Endodermal cell (in vitro differentiated cells): ENCODE data around the gene MRPL12. TPM values are rescaled to one million over a fixed set of nuclear protein-coding genes. Genes with fewer than 3 reads are reported as not detected.

Experiments
- DNase-seq: peaks from one replicate; pipeline ENCODE4 v3.0.0-alpha.2; 2017
- H3K27ac ChIP-seq: 2 replicates; pipeline ENCODE4 v1.5.1; 2013; ENCODE audit warnings: mild to moderate bottlenecking, low read depth, low read length, moderate library complexity
- H3K27me3 ChIP-seq: 2 replicates; pipeline ENCODE4 v1.6.1; 2013; ENCODE audit warnings: mild to moderate bottlenecking, low read length, moderate library complexity; ENCODE audit not compliant: insufficient read depth, control insufficient read depth, poor library complexity, severe bottlenecking
- H3K36me3 ChIP-seq: 2 replicates; pipeline ENCODE4 v1.7.0; 2013; ENCODE audit warnings: mild to moderate bottlenecking, low read length, moderate library complexity; ENCODE audit not compliant: control insufficient read depth, insufficient read depth
- H3K4me1 ChIP-seq: one replicate; pipeline ENCODE4 v1.7.0; 2013; ENCODE audit warnings: low read length; ENCODE audit not compliant: control insufficient read depth, insufficient read depth
- H3K4me3 ChIP-seq: 2 replicates; pipeline ENCODE4 v1.5.1; 2013; ENCODE audit warnings: mild to moderate bottlenecking, low read length, moderate library complexity
- H3K9ac ChIP-seq: 2 replicates; pipeline ENCODE4 v1.6.1; 2013; ENCODE audit warnings: mild to moderate bottlenecking, low read length, moderate library complexity; ENCODE audit not compliant: poor library complexity, severe bottlenecking; ENCODE audit errors: extremely low read depth
- H3K9me3 ChIP-seq: 2 replicates; pipeline ENCODE4 v1.6.1; 2013; ENCODE audit warnings: mild to moderate bottlenecking, low read length, moderate library complexity; ENCODE audit not compliant: control insufficient read depth
- H3K27ac Mint-ChIP-seq: 2 replicates; pipeline ENCODE4 v1.8.0; 2020; ENCODE audit warnings: mixed read lengths
- H3K27me3 Mint-ChIP-seq: 2 replicates; pipeline ENCODE4 v1.8.0; 2021; ENCODE audit warnings: mild to moderate bottlenecking, mixed read lengths; ENCODE audit not compliant: insufficient read depth
- H3K36me3 Mint-ChIP-seq: 2 replicates; pipeline ENCODE4 v1.8.0; 2020; ENCODE audit warnings: low read depth, mixed read lengths
- H3K4me1 Mint-ChIP-seq: 2 replicates; pipeline ENCODE4 v1.8.0; 2020; ENCODE audit warnings: mixed read lengths
- H3K4me3 Mint-ChIP-seq: 2 replicates; pipeline ENCODE4 v1.8.0; 2020; ENCODE audit warnings: mild to moderate bottlenecking, moderate library complexity, mixed read lengths
- H3K9me3 Mint-ChIP-seq: 2 replicates; pipeline ENCODE4 v1.8.0; 2020; ENCODE audit warnings: mild to moderate bottlenecking, mixed read lengths
- WGBS, 2 experiments: methylation state at CpG; one replicate each; pipeline versions ENCODE4 v1.1.5 to v1.1.7; 2013; ENCODE audit warnings: missing lambda C conversion rate in 2 of 2, mixed read lengths in 1 of 2; ENCODE audit not compliant: insufficient coverage in 1 of 2, insufficient read length in 1 of 2; 5-methylcytosine and 5-hydroxymethylcytosine counted together
- total RNA-seq, 2 donors: library from RNA; stranded (reverse); fragmentation: NEBNext Ultra II Directional in 1 of 2; extraction: Animal tissue kit (Norgen Biotek cat#: 25700) in 1 of 2; gene quantifications; 2 replicates in 1 of 2; 3 replicates in 1 of 2; pipeline ENCODE4 v1.2.1, GENCODE V29; 2021
- TF ChIP-seq, protein P1 (sequence below): fragments of 200-600 bp; sonication (generic); conservative IDR thresholded peaks from 2 replicates; pipeline ENCODE4 v1.5.0; 2021; ENCODE audit warnings: antibody characterized with exemption, mild to moderate bottlenecking

The MRPL12 gene
- total RNA-seq, 2 donors from 2014 or later, result 99.4 to 105 TPM

DNA sequence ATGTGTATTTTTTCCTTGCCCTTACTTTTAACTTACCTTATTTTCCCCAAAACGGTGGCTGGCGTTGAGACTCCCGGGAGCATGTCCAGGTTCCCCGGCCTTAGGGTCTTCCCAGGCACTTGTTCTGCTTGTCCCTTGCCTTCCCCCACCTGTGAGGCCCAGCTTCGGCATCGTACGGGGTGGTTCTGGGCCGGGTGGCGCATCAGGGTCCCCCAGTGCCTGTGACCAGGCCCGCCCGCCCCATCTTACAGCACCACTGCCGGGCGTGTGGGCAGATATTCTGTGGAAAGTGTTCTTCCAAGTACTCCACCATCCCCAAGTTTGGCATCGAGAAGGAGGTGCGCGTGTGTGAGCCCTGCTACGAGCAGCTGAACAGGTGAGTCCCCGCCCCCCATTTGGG is 12.0 kb upstream of the MRPL12 start:
- Mint-ChIP-seq H3K4me1 (no peaks in the 10 kb centered on the region), H3K27me3 (no peaks in the 10 kb centered on the region), H3K4me3 (no peak overlapping the region), H3K27ac (no peak overlapping the region), H3K36me3 (peaks cover 48% of the 10 kb centered on the region), H3K9me3 (no peaks in the 10 kb centered on the region)
- H3K36me3 ChIP-seq, result peaks cover 63% of the 10 kb centered on the region
- no peak overlapping the region for H3K4me3 ChIP-seq
- DNase-seq, result no peak
- H3K9ac ChIP-seq, result no peak overlapping the region
- no peak overlapping the region for H3K27ac ChIP-seq
- no peaks in the 10 kb centered on the region for H3K9me3 ChIP-seq
- H3K27me3 ChIP-seq, result no peaks in the 10 kb centered on the region
- H3K4me1 ChIP-seq, result no peaks in the 10 kb centered on the region
- WGBS, 2 experiments, result 95% methylated on average over 18 of the region's 18 CpGs
- TF ChIP-seq, protein P1, sequence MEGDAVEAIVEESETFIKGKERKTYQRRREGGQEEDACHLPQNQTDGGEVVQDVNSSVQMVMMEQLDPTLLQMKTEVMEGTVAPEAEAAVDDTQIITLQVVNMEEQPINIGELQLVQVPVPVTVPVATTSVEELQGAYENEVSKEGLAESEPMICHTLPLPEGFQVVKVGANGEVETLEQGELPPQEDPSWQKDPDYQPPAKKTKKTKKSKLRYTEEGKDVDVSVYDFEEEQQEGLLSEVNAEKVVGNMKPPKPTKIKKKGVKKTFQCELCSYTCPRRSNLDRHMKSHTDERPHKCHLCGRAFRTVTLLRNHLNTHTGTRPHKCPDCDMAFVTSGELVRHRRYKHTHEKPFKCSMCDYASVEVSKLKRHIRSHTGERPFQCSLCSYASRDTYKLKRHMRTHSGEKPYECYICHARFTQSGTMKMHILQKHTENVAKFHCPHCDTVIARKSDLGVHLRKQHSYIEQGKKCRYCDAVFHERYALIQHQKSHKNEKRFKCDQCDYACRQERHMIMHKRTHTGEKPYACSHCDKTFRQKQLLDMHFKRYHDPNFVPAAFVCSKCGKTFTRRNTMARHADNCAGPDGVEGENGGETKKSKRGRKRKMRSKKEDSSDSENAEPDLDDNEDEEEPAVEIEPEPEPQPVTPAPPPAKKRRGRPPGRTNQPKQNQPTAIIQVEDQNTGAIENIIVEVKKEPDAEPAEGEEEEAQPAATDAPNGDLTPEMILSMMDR, result no peak

DNA sequence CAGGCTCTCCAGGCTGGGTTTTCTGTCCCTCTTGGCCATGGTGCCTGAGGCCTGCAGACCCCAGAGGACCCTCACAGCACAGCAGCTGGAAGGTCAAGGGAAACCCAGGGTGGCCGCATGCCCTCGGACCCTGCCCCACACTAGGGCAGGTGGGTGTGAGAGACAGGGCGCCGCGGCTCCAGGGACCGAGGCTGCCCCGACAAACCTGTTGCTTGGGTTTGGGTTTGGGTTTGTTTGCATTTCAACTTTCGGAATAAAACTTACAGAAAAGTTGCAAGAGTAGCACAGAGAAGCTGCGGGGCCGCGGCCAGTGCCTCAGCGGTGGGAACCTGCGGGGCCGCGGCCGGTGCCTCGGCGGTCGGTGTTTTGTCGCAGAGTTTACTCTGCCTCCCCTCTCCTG is 11.6 kb upstream of the MRPL12 start:
- Mint-ChIP-seq H3K36me3 (peaks cover 46% of the 10 kb centered on the region), H3K4me3 (no peak overlapping the region), H3K4me1 (no peaks in the 10 kb centered on the region), H3K27me3 (no peaks in the 10 kb centered on the region), H3K9me3 (no peaks in the 10 kb centered on the region), H3K27ac (no peak overlapping the region)
- Histone ChIP-seq H3K9me3 (no peaks in the 10 kb centered on the region), H3K27ac (no peak overlapping the region), H3K9ac (no peak overlapping the region), H3K4me3 (no peak overlapping the region), H3K27me3 (no peaks in the 10 kb centered on the region), H3K36me3 (peaks cover 62% of the 10 kb centered on the region), H3K4me1 (no peaks in the 10 kb centered on the region)
- 98% methylated on average over 20 of the region's 20 CpGs for WGBS, 2 experiments
- TF ChIP-seq, protein P1, result no peak
- DNase-seq, result no peak

DNA sequence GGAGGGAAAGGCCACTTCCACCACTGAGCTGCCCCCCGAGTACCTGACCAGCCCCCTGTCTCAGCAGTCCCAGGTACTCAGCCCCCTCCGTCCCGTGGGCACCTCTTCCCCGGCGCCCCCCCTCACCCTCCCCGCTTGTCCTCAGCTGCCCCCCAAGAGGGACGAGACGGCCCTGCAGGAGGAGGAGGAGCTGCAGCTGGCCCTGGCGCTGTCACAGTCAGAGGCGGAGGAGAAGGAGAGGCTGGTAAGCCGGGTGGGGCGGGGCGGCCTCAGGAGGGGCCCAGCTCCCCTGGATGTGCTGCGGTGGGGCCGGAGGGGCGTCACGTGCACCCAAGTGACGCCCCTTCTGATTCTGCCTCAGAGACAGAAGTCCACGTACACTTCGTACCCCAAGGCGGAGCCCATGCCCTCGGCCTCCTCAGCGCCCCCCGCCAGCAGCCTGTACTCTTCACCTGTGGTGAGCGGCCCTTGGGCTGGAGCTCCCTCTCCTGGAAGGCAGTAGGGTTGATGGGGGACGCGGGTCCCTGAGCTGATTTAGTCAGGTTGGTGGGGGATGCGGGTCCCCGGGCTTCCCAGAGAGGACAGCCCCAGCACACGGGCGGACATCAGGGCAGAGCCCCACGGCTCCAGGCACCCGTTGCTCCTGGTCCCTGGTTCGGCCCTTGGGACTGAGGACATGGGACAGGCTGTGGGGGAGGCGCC is 9.5 kb upstream of the MRPL12 start:
- Histone ChIP-seq H3K9ac (no peak overlapping the region), H3K9me3 (no peaks in the 10 kb centered on the region), H3K36me3 (peaks cover 63% of the 10 kb centered on the region), H3K4me3 (no peak overlapping the region), H3K27ac (no peak overlapping the region), H3K4me1 (no peaks in the 10 kb centered on the region), H3K27me3 (no peaks in the 10 kb centered on the region)
- no peak overlapping the region for H3K27ac Mint-ChIP-seq
- WGBS, 2 experiments, result 95 to 96% methylated on average over 19 to 35 of the region's 35 CpGs
- DNase-seq, result peak; percentile 83
- no peaks in the 10 kb centered on the region for H3K9me3 Mint-ChIP-seq
- TF ChIP-seq, protein P1, result peak; percentile 54
- H3K36me3 Mint-ChIP-seq, result peaks cover 56% of the 10 kb centered on the region
- H3K4me3 Mint-ChIP-seq, result no peak overlapping the region
- H3K4me1 Mint-ChIP-seq, result no peaks in the 10 kb centered on the region
- no peaks in the 10 kb centered on the region for H3K27me3 Mint-ChIP-seq
